Lower leg skin (tissue), 4 donors: ENCODE data around the gene CEP192. TPM values are rescaled to one million over a fixed set of nuclear protein-coding genes. Genes with fewer than 3 reads are reported as not detected.

Experiments
- DNase-seq, 2 donors: peaks; one replicate each; pipeline ENCODE4 v3.0.0-alpha.2; 2019; ENCODE audit warnings: low spot score in 2 of 2
- H3K4me3 ChIP-seq: fragments of 200-600 bp; sonication (generic); 2 replicates; pipeline ENCODE4 v1.5.1; 2017; ENCODE audit warnings: mild to moderate bottlenecking, low read depth; ENCODE audit not compliant: poor library complexity, severe bottlenecking
- CTCF ChIP-seq, 3 donors: fragments of 450-650 bp; IDR thresholded peaks; one replicate each; pipeline ENCODE4 v1.5.1; 2016; ENCODE audit warnings: antibody characterized with exemption in 3 of 3, mild to moderate bottlenecking in 3 of 3, moderate library complexity in 2 of 3
- POLR2A ChIP-seq, 2 donors: fragments of 450-650 bp; IDR thresholded peaks; one replicate each; pipeline ENCODE4 v1.6.1; 2016 to 2017; ENCODE audit warnings: antibody characterized with exemption in 2 of 2, mild to moderate bottlenecking in 1 of 2, moderate library complexity in 1 of 2
- WGBS, 2 donors: methylation state at CpG; one replicate each; pipeline ENCODE4 v1.1.5; 2018; 5-methylcytosine and 5-hydroxymethylcytosine counted together
- intact Hi-C: fragments of 100-400 bp; cut with DNase I; formaldehyde crosslinking; loops from one replicate; pipeline ENCODE4 v1.15.0; 2023; ENCODE audit warnings: low total_unique reads
- total RNA-seq, 4 donors: library from RNA; depleted of rRNA; stranded (reverse); fragments of >200 nt; gene quantifications; one replicate each; pipeline ENCODE4 v1.1.0, GENCODE V29; 2016

The CEP192 gene
- total RNA-seq, 4 donors from 2014 or later: 12.6 to 17.5 (median 14.8) TPM

GRCh38 chr18:13100942-13101658 is 109.9 kb downstream of the CEP192 start:
- WGBS, 2 donors: 95 to 96% methylated on average over 14 of the region's 14 CpGs
- no peak overlapping the region for H3K4me3 ChIP-seq
- TF ChIP-seq CTCF (IDR thresholded peaks at IDR 0.05) (no peak), POLR2A (IDR thresholded peaks at IDR 0.05) (no peak)
- intact Hi-C loops: no loop called here
- no peak for DNase-seq

- TF ChIP-seq POLR2A (IDR thresholded peaks at IDR 0.05) (no peak), CTCF (IDR thresholded peaks at IDR 0.05) (no peak)
- no peak overlapping the region for H3K4me3 ChIP-seq
- 87 to 94% methylated on average over 4 of the region's 4 CpGs for WGBS, 2 donors
- DNase-seq: no peak
- intact Hi-C loops: no loop called here
Measured at GRCh38 chr18:13101659-13102197, 110.6 kb downstream of the CEP192 start.

- intact Hi-C loops: no loop called here
- TF ChIP-seq POLR2A (IDR thresholded peaks at IDR 0.05) (no peak), CTCF (IDR thresholded peaks at IDR 0.05) (no peak)
- H3K4me3 ChIP-seq: no peak overlapping the region
- no peak for DNase-seq
- 90 to 92% methylated on average over 6 of the region's 6 CpGs for WGBS, 2 donors
Measured at GRCh38 chr18:13103366-13103765, 112.2 kb downstream of the CEP192 start.

GRCh38 chr18:13105059-13105458 is 113.9 kb downstream of the CEP192 start:
- DNase-seq: no peak
- TF ChIP-seq CTCF (IDR thresholded peaks at IDR 0.05) (no peak), POLR2A (IDR thresholded peaks at IDR 0.05) (no peak)
- intact Hi-C loops: no loop called here
- 85 to 91% methylated on average over 4 of the region's 4 CpGs for WGBS, 2 donors
- no peak overlapping the region for H3K4me3 ChIP-seq

- H3K4me3 ChIP-seq: no peak overlapping the region
- WGBS, 2 donors: 100% methylated on average over 2 of the region's 2 CpGs
- DNase-seq: no peak
- intact Hi-C loops: no loop called here
- TF ChIP-seq POLR2A (IDR thresholded peaks at IDR 0.05): no peak
- TF ChIP-seq CTCF (IDR thresholded peaks at IDR 0.05): no peak
Measured at GRCh38 chr18:13107074-13107473, 115.9 kb downstream of the CEP192 start.
